Natural killer cell (primary cell): ENCODE data around the gene IZUMO4. TPM values are rescaled to one million over a fixed set of nuclear protein-coding genes. Genes with fewer than 3 reads are reported as not detected.

ENCODE experiments used
- ATAC-seq, 3 donors: fragments of 150-1000 bp in 2 of 3; fragments of 200-7000 bp in 1 of 3; cut with Tn5 transposase; 1 replicate in 1 of 3; 2 replicates in 2 of 3; pipeline ENCODE4 v1.10.0; 2021; ENCODE audit warnings: mild to moderate bottlenecking in 2 of 3, moderate library complexity in 2 of 3
- DNase-seq, 2 donors: peaks; one replicate each; pipeline versions ENCODE4 v3.0.0 to v3.0.0-alpha.2; 2013 to 2021; ENCODE audit warnings: mixed read lengths in 1 of 2
- H3K27ac ChIP-seq: one replicate; pipeline ENCODE4 v1.5.1; 2013; ENCODE audit warnings: mild to moderate bottlenecking, low read length
- H3K27me3 ChIP-seq: one replicate; pipeline ENCODE4 v1.6.1; 2013; ENCODE audit warnings: low read length; ENCODE audit not compliant: control insufficient read depth, insufficient read depth
- H3K36me3 ChIP-seq: one replicate; pipeline ENCODE4 v1.6.1; 2013; ENCODE audit warnings: low read length; ENCODE audit not compliant: control insufficient read depth, insufficient read depth
- H3K4me1 ChIP-seq: one replicate; pipeline ENCODE4 v1.6.1; 2013; ENCODE audit warnings: low read length; ENCODE audit not compliant: control insufficient read depth, insufficient read depth
- H3K4me3 ChIP-seq: one replicate; pipeline ENCODE4 v1.5.1; 2013; ENCODE audit warnings: low read length
- H3K9me3 ChIP-seq: one replicate; pipeline ENCODE4 v1.6.1; 2013; ENCODE audit warnings: low read length; ENCODE audit not compliant: control insufficient read depth, insufficient read depth
- H3K27ac Mint-ChIP-seq, 2 donors: one replicate each; pipeline ENCODE4 v1.8.0; 2022; ENCODE audit warnings: mild to moderate bottlenecking in 2 of 2, mixed read lengths in 2 of 2, moderate library complexity in 1 of 2
- H3K27me3 Mint-ChIP-seq, 2 donors: one replicate each; pipeline ENCODE4 v1.8.0; 2022; ENCODE audit warnings: low read depth in 2 of 2, mixed read lengths in 2 of 2
- H3K36me3 Mint-ChIP-seq: one replicate; pipeline ENCODE4 v1.8.0; 2022; ENCODE audit warnings: mixed read lengths
- H3K4me1 Mint-ChIP-seq, 2 donors: one replicate each; pipeline ENCODE4 v1.8.0; 2022; ENCODE audit warnings: mixed read lengths in 2 of 2
- H3K4me3 Mint-ChIP-seq: one replicate; pipeline ENCODE4 v1.8.0; 2022; ENCODE audit warnings: mild to moderate bottlenecking, moderate library complexity, mixed read lengths
- H3K9me3 Mint-ChIP-seq, 2 donors: one replicate each; pipeline ENCODE4 v1.8.0; 2022; ENCODE audit warnings: mixed read lengths in 2 of 2
- CTCF ChIP-seq: fragments of 200-600 bp; IDR thresholded peaks from one replicate; pipeline ENCODE4 v1.8.0; 2022; ENCODE audit warnings: antibody characterized with exemption
- WGBS: methylation state at CpG from one replicate; pipeline ENCODE4 v1.1.7; 2013; ENCODE audit warnings: missing lambda C conversion rate; ENCODE audit not compliant: insufficient coverage; 5-methylcytosine and 5-hydroxymethylcytosine counted together
- intact Hi-C: fragments of 100-400 bp; cut with micrococcal nuclease; formaldehyde crosslinking; loops from one replicate; pipeline ENCODE4 v1.14.2; 2022
- total RNA-seq, 4 donors: library from RNA; stranded (reverse); fragments of 120-200 nt in 1 of 4; gene quantifications; one replicate each; pipeline versions ENCODE4 v1.2.3 to v1.2.4, GENCODE V29; 2013 to 2022

Gene IZUMO4
- total RNA-seq, 3 donors from 2014 or later (not counting 1 experiment from before 2014, with no cell fraction given): 3.3 to 7.6 (median 7.1) TPM

DNA sequence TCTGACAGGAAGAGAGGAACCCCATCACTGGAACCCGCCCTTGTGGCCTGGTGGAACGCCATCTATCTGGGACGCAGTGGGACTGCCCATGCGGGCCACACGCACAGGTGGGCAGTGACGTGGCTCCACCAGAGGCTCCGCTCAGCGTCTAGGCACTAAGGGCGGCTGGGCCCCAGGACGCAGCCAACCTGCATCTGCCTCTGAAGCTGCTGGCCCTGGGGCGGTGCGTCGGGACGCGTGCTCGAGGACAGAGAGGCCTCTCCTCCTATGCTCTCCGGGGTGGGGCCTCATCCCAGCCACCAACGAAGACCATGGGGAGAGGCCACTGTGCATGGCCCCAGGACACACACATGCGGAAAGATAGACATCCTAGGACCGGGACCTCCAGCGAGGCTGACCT lies 18.1 kb downstream of the IZUMO4 start:
- peaks cover 26% of the 10 kb centered on the region for H3K4me1 ChIP-seq
- DNase-seq: no peak
- no peaks in the 10 kb centered on the region for H3K9me3 ChIP-seq
- TF ChIP-seq CTCF: no peak
- H3K36me3 ChIP-seq: peaks cover 86% of the 10 kb centered on the region
- Mint-ChIP-seq H3K4me3 (no peak overlapping the region), H3K36me3 (no peaks in the 10 kb centered on the region), H3K9me3 (no peaks in the 10 kb centered on the region), H3K27ac (no peak overlapping the region), H3K4me1 (peaks cover 11 to 22% of the 10 kb centered on the region in 2 donors), H3K27me3 (no peaks in the 10 kb centered on the region)
- no peaks in the 10 kb centered on the region for H3K27me3 ChIP-seq
- WGBS: 96% methylated on average over 21 of the region's 21 CpGs
- H3K4me3 ChIP-seq: no peak overlapping the region
- ATAC-seq: no peak
- no peak overlapping the region for H3K27ac ChIP-seq
- intact Hi-C loops: no loop called here

DNA sequence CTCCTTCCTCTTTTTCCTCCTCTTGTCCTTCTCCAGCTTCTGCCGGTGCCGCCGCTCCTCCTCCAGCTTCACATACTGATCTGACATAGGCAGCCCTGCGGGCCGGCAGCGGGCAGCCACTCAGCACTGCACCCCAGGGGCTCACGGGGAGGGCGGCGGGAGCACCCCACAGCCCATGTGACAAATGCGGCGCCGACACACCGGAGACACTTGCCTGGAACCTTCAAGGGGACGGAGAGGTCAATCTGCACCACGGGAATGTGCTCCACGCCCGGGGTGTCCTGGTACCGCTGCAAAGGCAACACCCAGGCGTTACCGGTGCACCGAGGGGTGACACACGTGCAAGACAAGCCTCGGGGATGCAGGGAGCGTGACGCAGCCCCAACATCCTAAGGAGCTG lies 18.6 kb downstream of the IZUMO4 start:
- H3K27me3 ChIP-seq: no peaks in the 10 kb centered on the region
- H3K27ac ChIP-seq: no peak overlapping the region
- no peak for ATAC-seq
- no peaks in the 10 kb centered on the region for H3K9me3 ChIP-seq
- peaks cover 26% of the 10 kb centered on the region for H3K4me1 ChIP-seq
- intact Hi-C loops: no loop called here
- no peak for DNase-seq
- Mint-ChIP-seq H3K4me3 (no peak overlapping the region), H3K9me3 (no peaks in the 10 kb centered on the region), H3K27ac (no peak overlapping the region), H3K36me3 (no peaks in the 10 kb centered on the region), H3K27me3 (no peaks in the 10 kb centered on the region), H3K4me1 (peaks cover 11 to 22% of the 10 kb centered on the region in 2 donors)
- 98% methylated on average over 25 of the region's 25 CpGs for WGBS
- H3K4me3 ChIP-seq: no peak overlapping the region
- no peak for TF ChIP-seq CTCF
- peaks cover 86% of the 10 kb centered on the region for H3K36me3 ChIP-seq

GRCh38 chr19:2115911-2116426 lies 19.3 kb downstream of the IZUMO4 start:
- H3K4me1 ChIP-seq: peaks cover 24% of the 10 kb centered on the region
- ATAC-seq (no peak), DNase-seq (no peak)
- Mint-ChIP-seq H3K4me1 (peaks cover 11 to 22% of the 10 kb centered on the region in 2 donors), H3K27me3 (no peaks in the 10 kb centered on the region), H3K4me3 (no peak overlapping the region), H3K27ac (no peak overlapping the region), H3K9me3 (no peaks in the 10 kb centered on the region), H3K36me3 (no peaks in the 10 kb centered on the region)
- 97% methylated on average over 24 of the region's 24 CpGs for WGBS
- H3K36me3 ChIP-seq: peaks cover 86% of the 10 kb centered on the region
- TF ChIP-seq CTCF: no peak
- H3K27ac ChIP-seq: no peak overlapping the region
- H3K27me3 ChIP-seq: no peaks in the 10 kb centered on the region
- intact Hi-C loops: no loop called here
- H3K9me3 ChIP-seq: no peaks in the 10 kb centered on the region
- H3K4me3 ChIP-seq: no peak overlapping the region

DNA sequence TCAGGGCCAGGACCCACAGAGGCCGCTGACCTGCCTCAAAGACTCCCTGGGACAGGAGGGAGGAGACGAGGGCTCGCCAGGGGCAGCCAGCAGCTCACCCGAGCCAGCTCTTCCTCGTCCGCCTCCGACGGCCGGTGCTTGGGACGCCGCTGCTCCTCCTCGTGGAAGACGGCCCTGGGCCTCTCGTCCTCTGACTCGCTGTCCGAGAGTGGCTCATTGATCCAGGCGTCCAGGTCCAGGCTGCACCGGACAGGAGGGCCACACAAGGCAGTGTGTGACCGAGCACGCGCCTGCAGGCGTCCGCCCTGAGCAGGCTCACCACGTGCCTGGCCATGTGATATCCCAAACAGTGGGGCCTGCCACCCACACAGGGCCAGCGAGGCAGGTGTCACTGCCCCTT lies 19.8 kb downstream of the IZUMO4 start:
- Histone ChIP-seq H3K4me3 (no peak overlapping the region), H3K36me3 (peaks cover 86% of the 10 kb centered on the region), H3K9me3 (no peaks in the 10 kb centered on the region), H3K27ac (no peak overlapping the region), H3K27me3 (no peaks in the 10 kb centered on the region), H3K4me1 (peaks cover 20% of the 10 kb centered on the region)
- H3K9me3 Mint-ChIP-seq: no peaks in the 10 kb centered on the region
- no peaks in the 10 kb centered on the region for H3K36me3 Mint-ChIP-seq
- TF ChIP-seq CTCF: no peak
- ATAC-seq (no peak), DNase-seq (no peak)
- no peak overlapping the region for H3K4me3 Mint-ChIP-seq
- H3K27me3 Mint-ChIP-seq: no peaks in the 10 kb centered on the region
- H3K27ac Mint-ChIP-seq: no peak overlapping the region
- H3K4me1 Mint-ChIP-seq: peaks cover 11 to 22% of the 10 kb centered on the region in 2 donors
- intact Hi-C loops: no loop called here
- WGBS: 97% methylated on average over 25 of the region's 25 CpGs
